ENCODE results near the gene IMPDH2. TPM values are rescaled to one million over a fixed set of nuclear protein-coding genes. Genes with fewer than 3 reads are reported as not detected.
A peak's percentile ranks its signal among the peaks of the same experiment; 100 is the strongest.

The IMPDH2 gene
- total RNA-seq, 6 experiments from 2014 or later, result 195 to 228 (median 202) TPM

DNA sequence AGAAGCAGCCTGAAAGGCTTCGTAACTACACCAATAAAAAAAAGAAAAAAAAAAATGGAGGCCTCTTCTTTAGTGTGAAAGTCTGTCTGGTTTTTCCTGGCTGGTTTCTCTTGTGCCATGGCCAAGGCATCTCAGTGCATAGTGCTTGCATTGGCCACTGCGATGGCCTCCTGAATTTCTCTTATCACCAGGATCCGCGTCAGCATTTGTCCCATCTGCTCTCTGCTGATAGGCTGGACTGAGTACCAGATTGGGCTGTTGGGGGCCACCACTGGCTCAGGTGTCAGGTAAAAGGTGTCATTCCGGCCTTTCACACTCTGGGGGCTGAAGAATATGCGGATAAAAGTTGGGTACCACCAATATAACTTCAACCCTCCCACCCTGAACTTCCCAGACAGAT, 1.1 kb upstream of the IMPDH2 start:
- TF ChIP-seq, protein P1, sequence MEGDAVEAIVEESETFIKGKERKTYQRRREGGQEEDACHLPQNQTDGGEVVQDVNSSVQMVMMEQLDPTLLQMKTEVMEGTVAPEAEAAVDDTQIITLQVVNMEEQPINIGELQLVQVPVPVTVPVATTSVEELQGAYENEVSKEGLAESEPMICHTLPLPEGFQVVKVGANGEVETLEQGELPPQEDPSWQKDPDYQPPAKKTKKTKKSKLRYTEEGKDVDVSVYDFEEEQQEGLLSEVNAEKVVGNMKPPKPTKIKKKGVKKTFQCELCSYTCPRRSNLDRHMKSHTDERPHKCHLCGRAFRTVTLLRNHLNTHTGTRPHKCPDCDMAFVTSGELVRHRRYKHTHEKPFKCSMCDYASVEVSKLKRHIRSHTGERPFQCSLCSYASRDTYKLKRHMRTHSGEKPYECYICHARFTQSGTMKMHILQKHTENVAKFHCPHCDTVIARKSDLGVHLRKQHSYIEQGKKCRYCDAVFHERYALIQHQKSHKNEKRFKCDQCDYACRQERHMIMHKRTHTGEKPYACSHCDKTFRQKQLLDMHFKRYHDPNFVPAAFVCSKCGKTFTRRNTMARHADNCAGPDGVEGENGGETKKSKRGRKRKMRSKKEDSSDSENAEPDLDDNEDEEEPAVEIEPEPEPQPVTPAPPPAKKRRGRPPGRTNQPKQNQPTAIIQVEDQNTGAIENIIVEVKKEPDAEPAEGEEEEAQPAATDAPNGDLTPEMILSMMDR (IDR thresholded peaks at IDR 0.05), result no peak
- no peak overlapping the region for H3K4me3 Mint-ChIP-seq
- H3K4me1 Mint-ChIP-seq (ENCODE audit: low read depth), result peaks cover 55% of the 10 kb centered on the region
- DNase-seq, result no peak
- H3K9me3 Mint-ChIP-seq, result peaks cover 3% of the 10 kb centered on the region; the same call in 1 of the 2 replicates
- H3K36me3 Mint-ChIP-seq (ENCODE audit: low read depth), result peaks cover 58% of the 10 kb centered on the region
- H3K27me3 Mint-ChIP-seq (ENCODE audit: insufficient read depth), result peaks cover 16% of the 10 kb centered on the region
- H3K27ac Mint-ChIP-seq, result peak overlapping the region; percentile 92

DNA sequence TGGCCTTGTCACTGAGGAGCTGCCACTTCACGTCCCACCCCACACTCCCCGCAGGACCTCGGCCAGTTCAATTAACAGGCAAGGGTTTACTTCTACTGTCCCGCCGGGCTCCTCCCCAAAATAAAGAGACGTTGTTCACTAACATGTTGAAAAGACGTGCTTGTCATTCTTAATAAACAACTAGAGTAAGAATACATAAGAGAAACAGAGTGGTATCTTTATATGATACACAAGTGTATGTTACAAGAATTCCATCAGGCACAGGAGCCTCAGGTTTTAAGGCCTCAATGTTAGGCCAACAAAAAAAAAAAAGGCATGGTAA, 326 bp upstream of the IMPDH2 start:
- Mint-ChIP-seq H3K36me3 (ENCODE audit: low read depth) (peaks cover 57% of the 10 kb centered on the region), H3K27ac (peak overlapping the region; percentile 92), H3K4me1 (ENCODE audit: low read depth) (peaks cover 63% of the 10 kb centered on the region), H3K27me3 (ENCODE audit: insufficient read depth) (peaks cover 14% of the 10 kb centered on the region), H3K4me3 (peak overlapping the region; percentile 95), H3K9me3 (peaks cover 3% of the 10 kb centered on the region; the same call in 1 of the 2 replicates)
- TF ChIP-seq, protein P1 (IDR thresholded peaks at IDR 0.05), result no peak
- DNase-seq, result no peak

DNA sequence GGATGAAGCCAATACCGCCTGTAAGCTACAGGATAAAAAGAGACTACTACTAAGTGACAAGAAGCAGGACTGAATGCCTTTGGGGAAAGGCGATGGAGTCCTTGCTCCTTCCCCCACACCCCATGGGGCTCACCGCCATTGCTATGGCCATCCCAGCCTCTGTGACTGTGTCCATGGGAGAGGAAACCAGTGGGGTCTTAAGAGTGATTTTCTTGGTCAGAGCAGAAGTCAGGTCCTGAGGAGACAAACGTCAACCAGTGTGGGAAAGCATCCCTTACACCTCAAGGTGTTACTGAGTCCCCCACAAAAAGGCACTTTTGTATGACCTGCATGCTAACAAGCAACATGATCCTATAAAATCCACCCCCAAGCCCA, 913 bp downstream of the IMPDH2 start:
- Mint-ChIP-seq H3K4me1 (ENCODE audit: low read depth) (peaks cover 75% of the 10 kb centered on the region), H3K4me3 (peak overlapping the region; percentile 95), H3K36me3 (ENCODE audit: low read depth) (peaks cover 65% of the 10 kb centered on the region), H3K9me3 (peaks cover 3% of the 10 kb centered on the region; the same call in 1 of the 2 replicates), H3K27ac (peak overlapping the region; percentile 92), H3K27me3 (ENCODE audit: insufficient read depth) (peaks cover 13% of the 10 kb centered on the region)
- TF ChIP-seq, protein P1 (IDR thresholded peaks at IDR 0.05), result no peak
- DNase-seq, result no peak

DNA sequence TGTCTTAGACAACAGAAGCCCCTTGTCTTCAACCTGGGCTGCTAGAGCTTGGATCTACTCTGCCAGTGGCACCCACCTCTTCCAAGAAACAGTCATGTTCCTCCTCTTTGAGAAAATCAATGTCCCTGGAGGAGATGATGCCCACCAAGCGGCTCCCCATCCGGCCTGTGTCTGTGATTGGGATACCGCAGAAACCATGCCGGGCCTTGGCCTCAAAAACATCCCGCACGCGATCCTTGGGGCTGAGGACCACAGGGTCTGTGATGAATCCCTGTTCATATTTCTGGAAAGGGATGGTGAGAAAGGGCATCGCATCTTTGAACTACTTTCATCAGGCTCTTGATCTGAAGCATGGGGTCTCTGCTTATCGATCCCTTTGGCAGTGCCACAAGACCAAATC, 1.6 kb downstream of the IMPDH2 start:
- Mint-ChIP-seq H3K36me3 (ENCODE audit: low read depth) (peaks cover 71% of the 10 kb centered on the region), H3K27ac (peak overlapping the region; percentile 92), H3K4me1 (ENCODE audit: low read depth) (peaks cover 74% of the 10 kb centered on the region), H3K4me3 (peak overlapping the region; percentile 95), H3K9me3 (peaks cover 3% of the 10 kb centered on the region; the same call in 1 of the 2 replicates), H3K27me3 (ENCODE audit: insufficient read depth) (peaks cover 13% of the 10 kb centered on the region)
- no peak for DNase-seq
- TF ChIP-seq, protein P1 (IDR thresholded peaks at IDR 0.05), result no peak

DNA sequence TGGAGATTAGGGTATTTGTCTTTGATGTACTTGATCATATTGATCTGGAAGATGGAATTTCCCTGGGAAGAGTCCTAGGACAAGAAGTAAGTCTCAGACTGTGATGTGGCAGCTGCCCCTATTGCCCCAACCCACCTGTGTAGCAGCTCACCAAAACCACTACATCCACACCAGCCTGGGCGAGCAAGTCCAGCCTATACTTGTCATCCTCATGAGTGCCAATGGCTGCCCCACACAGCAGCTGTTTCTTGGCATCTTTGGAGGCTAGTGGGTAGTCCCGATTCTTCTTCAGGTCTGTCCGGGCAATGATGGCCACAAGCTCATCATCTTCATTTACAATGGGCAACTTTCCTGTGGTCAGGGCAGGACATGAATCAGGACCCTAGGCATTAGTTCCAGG, 2.7 kb downstream of the IMPDH2 start:
- TF ChIP-seq, protein P1 (IDR thresholded peaks at IDR 0.05), result no peak
- Mint-ChIP-seq H3K9me3 (peaks cover 3% of the 10 kb centered on the region; the same call in 1 of the 2 replicates), H3K4me1 (ENCODE audit: low read depth) (peaks cover 66% of the 10 kb centered on the region), H3K27ac (peak overlapping the region; percentile 92), H3K4me3 (peak overlapping the region; percentile 52; the same call in 1 of the 2 replicates), H3K27me3 (ENCODE audit: insufficient read depth) (peaks cover 13% of the 10 kb centered on the region), H3K36me3 (ENCODE audit: low read depth) (peaks cover 68% of the 10 kb centered on the region)
- DNase-seq, result no peak
